OCI-LY7 (cell line): Measurements from ENCODE around the gene PDE6H. TPM values are rescaled to one million over a fixed set of nuclear protein-coding genes. Genes with fewer than 3 reads are reported as not detected.
A peak's percentile ranks its signal among the peaks of the same experiment; 100 is the strongest.

Experiments
- BruUV-seq: library from RNA; stranded (reverse); fragments of 400-500 nt; replicated peaks from 2 replicates; lab custom pipeline; 2021; lab: Mats Ljungman, UMichigan
- CTCF ChIA-PET: fragments of 300-600 bp; sonication (Branson Sonifier 250); formaldehyde crosslinking; loops from one replicate; lab custom pipeline; 2022; ENCODE audit warnings: antibody characterized with exemption; ENCODE audit not compliant: unreplicated experiment; lab: Charles Lee
- POLR2A ChIA-PET: fragments of 300-600 bp; sonication (Branson Sonifier 250); formaldehyde crosslinking; loops from one replicate; lab custom pipeline; 2022; ENCODE audit warnings: antibody characterized with exemption; lab: Charles Lee
- DNase-seq: peaks from one replicate; pipeline ENCODE4 v3.0.0-alpha.2; 2015; ENCODE audit warnings: low spot score
- H2AFZ ChIP-seq: fragments of 200-600 bp; sonication (generic), shearing (Covaris generic); 2 replicates; pipeline ENCODE4 v1.6.1; 2014; ENCODE audit warnings: mild to moderate bottlenecking, antibody characterized with exemption, low read length, moderate library complexity
- H3K27ac ChIP-seq: fragments of 200-600 bp; sonication (generic); 2 replicates; pipeline ENCODE4 v1.5.1; 2014; ENCODE audit warnings: mixed run types, low read depth, mild to moderate bottlenecking, moderate library complexity, low read length, inconsistent platforms; ENCODE audit not compliant: poor library complexity, severe bottlenecking
- H3K36me3 ChIP-seq: fragments of 200-600 bp; sonication (generic); 2 replicates; pipeline ENCODE4 v1.6.1; 2014; ENCODE audit warnings: mild to moderate bottlenecking, antibody characterized with exemption, low read length, moderate library complexity, mixed read lengths; ENCODE audit not compliant: insufficient read depth
- H3K4me1 ChIP-seq: fragments of 200-600 bp; sonication (generic); 2 replicates; pipeline ENCODE4 v1.5.1; 2014; ENCODE audit warnings: mild to moderate bottlenecking, low read length; ENCODE audit not compliant: insufficient read depth, poor library complexity, severe bottlenecking
- H3K4me2 ChIP-seq: fragments of 200-600 bp; sonication (generic); 2 replicates; pipeline ENCODE4 v1.6.1; 2014; ENCODE audit warnings: mild to moderate bottlenecking, low read length
- H3K4me3 ChIP-seq: fragments of 200-600 bp; sonication (generic); 2 replicates; pipeline ENCODE4 v1.5.1; 2014; ENCODE audit warnings: mild to moderate bottlenecking, low read depth, low read length; ENCODE audit not compliant: poor library complexity, severe bottlenecking
- H3K79me2 ChIP-seq: fragments of 200-600 bp; sonication (generic); 2 replicates; pipeline ENCODE4 v1.6.1; 2016; ENCODE audit warnings: low read depth, mild to moderate bottlenecking, low read length, moderate library complexity, mixed read lengths; ENCODE audit not compliant: insufficient read depth
- H3K9me2 ChIP-seq: fragments of 200-600 bp; sonication (generic); 2 replicates; pipeline ENCODE4 v1.6.1; 2016; ENCODE audit warnings: mild to moderate bottlenecking, low read length, mixed read lengths; ENCODE audit not compliant: insufficient read depth
- H3K9me3 ChIP-seq: fragments of 200-600 bp; sonication (generic); 2 replicates; pipeline ENCODE4 v1.6.1; 2014; ENCODE audit warnings: mild to moderate bottlenecking, mixed run types, low read length, mixed read lengths
- H4K20me1 ChIP-seq: fragments of 200-600 bp; sonication (generic); 2 replicates; pipeline ENCODE4 v1.6.1; 2014; ENCODE audit warnings: mild to moderate bottlenecking, antibody characterized with exemption, low read length, moderate library complexity, mixed read lengths; ENCODE audit not compliant: insufficient read depth
- CTCF ChIP-seq: fragments of 200-600 bp; sonication (generic); conservative IDR thresholded peaks from 2 replicates; pipeline ENCODE4 v1.5.1; 2014; ENCODE audit warnings: mild to moderate bottlenecking, antibody characterized with exemption, low read length, moderate library complexity, mixed read lengths
- EZH2phosphoT487 ChIP-seq: fragments of 200-600 bp; sonication (generic); IDR thresholded peaks from 2 replicates; pipeline ENCODE4 v1.6.1; 2018; ENCODE audit warnings: low read depth, borderline replicate concordance, mild to moderate bottlenecking, mixed run types, antibody characterized with exemption, low read length, moderate library complexity, mixed read lengths
- intact Hi-C: fragments of 100-400 bp; cut with micrococcal nuclease; formaldehyde crosslinking; loops from one replicate; pipeline ENCODE4 v1.10.0; 2022; ENCODE audit not compliant: unreplicated experiment
- total RNA-seq, 2 experiments: library from RNA; depleted of rRNA in 1 of 2; stranded (reverse); fragments of >200 nt in 1 of 2; shearing (Covaris generic) in 1 of 2; gene quantifications; 2 replicates each; pipeline ENCODE4 v1.2.3, GENCODE V29; 2014 to 2022

Gene PDE6H
- total RNA-seq, 2 experiments from 2014 or later = not detected

GRCh38 chr12:14960548-14961465 lies 12.0 kb upstream of the PDE6H start:
- ChIA-PET POLR2A (interaction anchor here (0.6 to 5.0 kb wide), 9 partner anchors 9 to 189 kb away, joined by 3 to 36 read pairs (median 4); partner anchors contain the start of gene PDE6H), CTCF (no interaction called here)
- TF ChIP-seq CTCF (no peak), EZH2phosphoT487 (no peak)
- H3K9me2 ChIP-seq = no peaks in the 10 kb centered on the region
- peaks cover 53% of the 10 kb centered on the region for H3K4me1 ChIP-seq
- H3K79me2 ChIP-seq = peaks cover 56% of the 10 kb centered on the region
- no TSS peak for BruUV-seq
- H3K36me3 ChIP-seq = peaks cover 37% of the 10 kb centered on the region
- intact Hi-C loops = loop anchor here (2.0 to 10.0 kb wide), 4 partner anchors 34 to 804 kb away; a partner anchor contains a TSS
- no peaks in the 10 kb centered on the region for H3K9me3 ChIP-seq
- H2AFZ ChIP-seq = no peak overlapping the region; the same call in 1 of the 2 replicates
- peak overlapping the region; percentile 97 for H3K27ac ChIP-seq
- peaks cover 31% of the 10 kb centered on the region for H4K20me1 ChIP-seq
- DNase-seq = peak; percentile 42
- peak overlapping the region; percentile 94 for H3K4me2 ChIP-seq
- H3K4me3 ChIP-seq = peak overlapping the region; percentile 72

- ChIA-PET POLR2A (interaction anchor here (0.6 to 5.0 kb wide), 18 partner anchors 9 to 296 kb away, joined by 3 to 36 read pairs (median 3); partner anchors contain the start of genes C12orf60 and PDE6H), CTCF (interaction anchor here (0.8 kb wide), 1 partner anchor 22 kb away, joined by 3 read pairs; no protein-coding TSS in a partner anchor)
- peak; percentile 94 for DNase-seq
- no TSS peak for BruUV-seq
- H2AFZ ChIP-seq = peak within 1 kb of the TSS; percentile 87
- peaks cover 30% of the 10 kb centered on the region for H4K20me1 ChIP-seq
- H3K9me3 ChIP-seq = no peaks in the 10 kb centered on the region
- H3K4me2 ChIP-seq = peak within 1 kb of the TSS; percentile 94
- H3K36me3 ChIP-seq = peaks cover 37% of the 10 kb centered on the region
- H3K4me3 ChIP-seq = peak within 1 kb of the TSS; percentile 72
- TF ChIP-seq CTCF (no peak), EZH2phosphoT487 (no peak)
- H3K79me2 ChIP-seq = peaks cover 48% of the 10 kb centered on the region
- peaks cover 45% of the 10 kb centered on the region for H3K4me1 ChIP-seq
- no peaks in the 10 kb centered on the region for H3K9me2 ChIP-seq
- peak within 1 kb of the TSS; percentile 97 for H3K27ac ChIP-seq
- intact Hi-C loops = loop anchor here (2.0 to 10.0 kb wide), 4 partner anchors 33 to 804 kb away; a partner anchor contains a TSS
Measured at GRCh38 chr12:14961466-14962152, 11.2 kb upstream of the PDE6H start, which contains the start of gene ARHGDIB. Gene ARHGDIB (minus strand): TSS chr12:14961601. CDS start chr12:14950712, 10,889 bp downstream.
